ENCODE data around the gene CKS1B. TPM values are rescaled to one million over a fixed set of nuclear protein-coding genes. Genes with fewer than 3 reads are reported as not detected.

The CKS1B gene
- total and polyA plus RNA-seq, 9 of the 15 experiments (the other 6 are each of a cell fraction or from before 2014, with no cell fraction given) = 215 to 1,103 (median 460) TPM

GRCh38 chr1:155026154-155026553 lies 51.7 kb downstream of the CKS1B start:
- no peak overlapping the region for H3K4me2 ChIP-seq (ENCODE audit: insufficient read depth, low read length)
- TF ChIP-seq SIN3A (IDR thresholded peaks at IDR 0.05; ENCODE audit: borderline replicate concordance in 2 of 2, control insufficient read depth in 1 of 2, low read depth in 2 of 2, low read length in 2 of 2) = no peak
- no peak for TF ChIP-seq COPS2 (conservative IDR thresholded peaks at IDR 0.05)
- TF ChIP-seq PHF8 (IDR thresholded peaks at IDR 0.05; ENCODE audit: borderline replicate concordance, low read length) = no peak
- TF ChIP-seq, protein P1, sequence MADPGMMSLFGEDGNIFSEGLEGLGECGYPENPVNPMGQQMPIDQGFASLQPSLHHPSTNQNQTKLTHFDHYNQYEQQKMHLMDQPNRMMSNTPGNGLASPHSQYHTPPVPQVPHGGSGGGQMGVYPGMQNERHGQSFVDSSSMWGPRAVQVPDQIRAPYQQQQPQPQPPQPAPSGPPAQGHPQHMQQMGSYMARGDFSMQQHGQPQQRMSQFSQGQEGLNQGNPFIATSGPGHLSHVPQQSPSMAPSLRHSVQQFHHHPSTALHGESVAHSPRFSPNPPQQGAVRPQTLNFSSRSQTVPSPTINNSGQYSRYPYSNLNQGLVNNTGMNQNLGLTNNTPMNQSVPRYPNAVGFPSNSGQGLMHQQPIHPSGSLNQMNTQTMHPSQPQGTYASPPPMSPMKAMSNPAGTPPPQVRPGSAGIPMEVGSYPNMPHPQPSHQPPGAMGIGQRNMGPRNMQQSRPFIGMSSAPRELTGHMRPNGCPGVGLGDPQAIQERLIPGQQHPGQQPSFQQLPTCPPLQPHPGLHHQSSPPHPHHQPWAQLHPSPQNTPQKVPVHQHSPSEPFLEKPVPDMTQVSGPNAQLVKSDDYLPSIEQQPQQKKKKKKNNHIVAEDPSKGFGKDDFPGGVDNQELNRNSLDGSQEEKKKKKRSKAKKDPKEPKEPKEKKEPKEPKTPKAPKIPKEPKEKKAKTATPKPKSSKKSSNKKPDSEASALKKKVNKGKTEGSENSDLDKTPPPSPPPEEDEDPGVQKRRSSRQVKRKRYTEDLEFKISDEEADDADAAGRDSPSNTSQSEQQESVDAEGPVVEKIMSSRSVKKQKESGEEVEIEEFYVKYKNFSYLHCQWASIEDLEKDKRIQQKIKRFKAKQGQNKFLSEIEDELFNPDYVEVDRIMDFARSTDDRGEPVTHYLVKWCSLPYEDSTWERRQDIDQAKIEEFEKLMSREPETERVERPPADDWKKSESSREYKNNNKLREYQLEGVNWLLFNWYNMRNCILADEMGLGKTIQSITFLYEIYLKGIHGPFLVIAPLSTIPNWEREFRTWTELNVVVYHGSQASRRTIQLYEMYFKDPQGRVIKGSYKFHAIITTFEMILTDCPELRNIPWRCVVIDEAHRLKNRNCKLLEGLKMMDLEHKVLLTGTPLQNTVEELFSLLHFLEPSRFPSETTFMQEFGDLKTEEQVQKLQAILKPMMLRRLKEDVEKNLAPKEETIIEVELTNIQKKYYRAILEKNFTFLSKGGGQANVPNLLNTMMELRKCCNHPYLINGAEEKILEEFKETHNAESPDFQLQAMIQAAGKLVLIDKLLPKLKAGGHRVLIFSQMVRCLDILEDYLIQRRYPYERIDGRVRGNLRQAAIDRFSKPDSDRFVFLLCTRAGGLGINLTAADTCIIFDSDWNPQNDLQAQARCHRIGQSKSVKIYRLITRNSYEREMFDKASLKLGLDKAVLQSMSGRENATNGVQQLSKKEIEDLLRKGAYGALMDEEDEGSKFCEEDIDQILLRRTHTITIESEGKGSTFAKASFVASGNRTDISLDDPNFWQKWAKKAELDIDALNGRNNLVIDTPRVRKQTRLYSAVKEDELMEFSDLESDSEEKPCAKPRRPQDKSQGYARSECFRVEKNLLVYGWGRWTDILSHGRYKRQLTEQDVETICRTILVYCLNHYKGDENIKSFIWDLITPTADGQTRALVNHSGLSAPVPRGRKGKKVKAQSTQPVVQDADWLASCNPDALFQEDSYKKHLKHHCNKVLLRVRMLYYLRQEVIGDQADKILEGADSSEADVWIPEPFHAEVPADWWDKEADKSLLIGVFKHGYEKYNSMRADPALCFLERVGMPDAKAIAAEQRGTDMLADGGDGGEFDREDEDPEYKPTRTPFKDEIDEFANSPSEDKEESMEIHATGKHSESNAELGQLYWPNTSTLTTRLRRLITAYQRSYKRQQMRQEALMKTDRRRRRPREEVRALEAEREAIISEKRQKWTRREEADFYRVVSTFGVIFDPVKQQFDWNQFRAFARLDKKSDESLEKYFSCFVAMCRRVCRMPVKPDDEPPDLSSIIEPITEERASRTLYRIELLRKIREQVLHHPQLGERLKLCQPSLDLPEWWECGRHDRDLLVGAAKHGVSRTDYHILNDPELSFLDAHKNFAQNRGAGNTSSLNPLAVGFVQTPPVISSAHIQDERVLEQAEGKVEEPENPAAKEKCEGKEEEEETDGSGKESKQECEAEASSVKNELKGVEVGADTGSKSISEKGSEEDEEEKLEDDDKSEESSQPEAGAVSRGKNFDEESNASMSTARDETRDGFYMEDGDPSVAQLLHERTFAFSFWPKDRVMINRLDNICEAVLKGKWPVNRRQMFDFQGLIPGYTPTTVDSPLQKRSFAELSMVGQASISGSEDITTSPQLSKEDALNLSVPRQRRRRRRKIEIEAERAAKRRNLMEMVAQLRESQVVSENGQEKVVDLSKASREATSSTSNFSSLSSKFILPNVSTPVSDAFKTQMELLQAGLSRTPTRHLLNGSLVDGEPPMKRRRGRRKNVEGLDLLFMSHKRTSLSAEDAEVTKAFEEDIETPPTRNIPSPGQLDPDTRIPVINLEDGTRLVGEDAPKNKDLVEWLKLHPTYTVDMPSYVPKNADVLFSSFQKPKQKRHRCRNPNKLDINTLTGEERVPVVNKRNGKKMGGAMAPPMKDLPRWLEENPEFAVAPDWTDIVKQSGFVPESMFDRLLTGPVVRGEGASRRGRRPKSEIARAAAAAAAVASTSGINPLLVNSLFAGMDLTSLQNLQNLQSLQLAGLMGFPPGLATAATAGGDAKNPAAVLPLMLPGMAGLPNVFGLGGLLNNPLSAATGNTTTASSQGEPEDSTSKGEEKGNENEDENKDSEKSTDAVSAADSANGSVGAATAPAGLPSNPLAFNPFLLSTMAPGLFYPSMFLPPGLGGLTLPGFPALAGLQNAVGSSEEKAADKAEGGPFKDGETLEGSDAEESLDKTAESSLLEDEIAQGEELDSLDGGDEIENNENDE (IDR thresholded peaks at IDR 0.05; ENCODE audit: low read depth, low read length) = no peak
- no peak for TF ChIP-seq ESRRB (CRISPR knock-in tag; IDR thresholded peaks at IDR 0.05; ENCODE audit: borderline replicate concordance)
- TF ChIP-seq ELF4 (CRISPR knock-in tag; IDR thresholded peaks at IDR 0.05) = no peak
- TF ChIP-seq MTA3 (IDR thresholded peaks at IDR 0.05; ENCODE audit: borderline replicate concordance) = no peak
- no peak for TF ChIP-seq KLF16 (IDR thresholded peaks at IDR 0.05)

More at GRCh38 chr1:155026154-155026553, 51.7 kb downstream of the CKS1B start:
- H4K20me1 ChIP-seq (replicated peaks; ENCODE audit: control insufficient read depth, insufficient read depth, low read length) = no peaks in the 10 kb centered on the region
- no peak overlapping the region for H3K27ac ChIP-seq (ENCODE audit: extremely low read depth, low read depth, low read length)
- H3K4me3 ChIP-seq = no peak overlapping the region
- H3K9ac ChIP-seq (ENCODE audit: insufficient read depth in 1 of 2, low read depth in 2 of 2, low read length in 2 of 2) = peak overlapping the region in 1 of 2 experiments; percentile 18; a peak in 1 of 4 replicates
- in situ Hi-C loops (cut with MboI) (no loop called here), intact Hi-C loops (cut with micrococcal nuclease) (no loop called here)
- H3K9me1 ChIP-seq (ENCODE audit: control insufficient read depth, insufficient read depth, low read length) = no peaks in the 10 kb centered on the region
- H3K27me3 ChIP-seq (ENCODE audit: control insufficient read depth in 2 of 2, insufficient read depth in 2 of 2, low read length in 2 of 2) = no peaks in the 10 kb centered on the region
- no peak for FAIRE-seq
- H2AFZ ChIP-seq (ENCODE audit: low read depth, low read length) = 0 out of 2 replicates have a peak overlapping the region, but pooled peaks have one; percentile 8
- H3K79me2 ChIP-seq (ENCODE audit: control insufficient read depth, insufficient read depth, low read length) = no peaks in the 10 kb centered on the region
- no TSS peak for BruUV-seq (replicated peaks)
- WGBS (ENCODE audit: insufficient coverage, low coverage, missing lambda C conversion rate) = 42% methylated on average over 9 of the region's 9 CpGs
- H3K36me3 ChIP-seq (ENCODE audit: control insufficient read depth, insufficient read depth, low read length) = no peaks in the 10 kb centered on the region
- ChIA-PET POLR2A (interaction anchor here (0.5 kb wide), 1 partner anchor 53 kb away, joined by 4 read pairs; no protein-coding TSS in a partner anchor), CTCF (ENCODE audit: low intra/inter-chr PET ratio) (interaction anchor here (0.5 kb wide), 1 partner anchor 65 kb away, joined by 3 read pairs; no protein-coding TSS in a partner anchor)
- no peak for ATAC-seq
- no peak for DNase-seq (ENCODE audit: extremely low read depth in 1 of 4, low spot score in 3 of 4)
- H3K4me1 ChIP-seq (replicated peaks in 1 of 2; ENCODE audit: control insufficient read depth in 2 of 2, insufficient read depth in 2 of 2, low read length in 2 of 2) = peaks cover 13 to 26% of the 10 kb centered on the region in 2 experiments; a peak in 3 of 5 replicates
- H3K9me3 ChIP-seq (replicated peaks; ENCODE audit: control insufficient read depth, insufficient read depth, low read depth, low read length) = no peaks in the 10 kb centered on the region
